DMS153 treated with DMSO at 0.1 percent for 48 hours (cell line): ENCODE measurements around the gene ACVR2B.
"Not testable (repeated sequence)": the region's sequence is repeated elsewhere in the genome, so short reads cannot be mapped to it uniquely, and the experiment has no call there.

Experiments
- DNase-seq: peaks from one replicate; lab custom pipeline; 2025; ENCODE audit not compliant: unreplicated experiment; lab: John Stamatoyannopoulos, UW

ACVR2B gene

GRCh38 chr3:38453075-38453912 is at the start of gene ACVR2B:
Gene ACVR2B, plus strand, starts transcription at chr3:38453890. Its CDS starts 433 bp downstream, at chr3:38454323.
- DNase-seq, result peak; percentile 13

GRCh38 chr3:38404286-38404685 is 49.4 kb upstream of the ACVR2B start:
- DNase-seq, result no peak

- DNase-seq, result no peak
These were observed 42.1 kb upstream of the ACVR2B start for GRCh38 chr3:38411591-38411990.

- DNase-seq, result not testable (repeated sequence)
These were observed 32.9 kb upstream of the ACVR2B start for GRCh38 chr3:38420758-38421157.

GRCh38 chr3:38421679-38422336 is 31.9 kb upstream of the ACVR2B start:
- no peak for DNase-seq

- DNase-seq, result not testable (repeated sequence)
These were observed 26.8 kb upstream of the ACVR2B start for GRCh38 chr3:38426798-38427426.

- not testable (repeated sequence) for DNase-seq
These were observed 20.6 kb upstream of the ACVR2B start for GRCh38 chr3:38432871-38433658.

- DNase-seq, result not testable (repeated sequence)
These were observed 20.0 kb upstream of the ACVR2B start for GRCh38 chr3:38433661-38434060.

- DNase-seq, result not testable (repeated sequence)
These were observed 15.1 kb upstream of the ACVR2B start for GRCh38 chr3:38438436-38439069.

GRCh38 chr3:38443205-38443604 is 10.5 kb upstream of the ACVR2B start:
- DNase-seq, result not testable (repeated sequence)

GRCh38 chr3:38446085-38446686 is 7.5 kb upstream of the ACVR2B start:
- no peak for DNase-seq

GRCh38 chr3:38446812-38447211 is 6.9 kb upstream of the ACVR2B start:
- no peak for DNase-seq

GRCh38 chr3:38450853-38451252 is 2.8 kb upstream of the ACVR2B start:
- DNase-seq, result no peak

- no peak for DNase-seq
These were observed 155 bp downstream of the ACVR2B start for GRCh38 chr3:38453913-38454177.

- DNase-seq, result peak; percentile 0
These were observed 641 bp downstream of the ACVR2B start for GRCh38 chr3:38454178-38454883.

- peak; percentile 16 for DNase-seq
These were observed 1.4 kb downstream of the ACVR2B start for GRCh38 chr3:38454884-38455638.

- no peak for DNase-seq
These were observed 2.1 kb downstream of the ACVR2B start for GRCh38 chr3:38455639-38456430.
